ENCODE results near the gene TSGA10IP.

The TSGA10IP gene

GRCh38 chr11:65961267-65962140 lies 16.2 kb downstream of the TSGA10IP start, which contains the start of gene SART1:
TSS of gene SART1 (plus strand) at chr11:65961734. CDS start at chr11:65961781, 47 bp downstream.
- TF ChIP-seq EZH2 (IDR thresholded peaks at IDR 0.05; ENCODE audit: borderline replicate concordance, low read length) (no peak), CTCF (IDR thresholded peaks at IDR 0.05; ENCODE audit: low read length) (no peak)
- peak within 1 kb of the TSS; percentile 100 for H3K9ac ChIP-seq (ENCODE audit: low read length)
- H3K9me3 ChIP-seq (ENCODE audit: low read length) = no peaks in the 10 kb centered on the region
- H2AFZ ChIP-seq (ENCODE audit: low read length) = 0 out of 2 replicates have a peak within 1 kb of the TSS, but pooled peaks have one; percentile 23
- peaks cover 28% of the 10 kb centered on the region for H3K36me3 ChIP-seq (ENCODE audit: insufficient read depth, low read length)
- H3F3A ChIP-seq (ENCODE audit: insufficient read depth, low read length) = no peaks in the 10 kb centered on the region; the same call in 1 of the 2 replicates
- peak within 1 kb of the TSS; percentile 70 for H3K27ac ChIP-seq (ENCODE audit: low read depth, low read length, poor library complexity, severe bottlenecking)
- H4K20me1 ChIP-seq (ENCODE audit: insufficient read depth, low read length) = no peaks in the 10 kb centered on the region
- H3K4me3 ChIP-seq (ENCODE audit: low read depth, low read length, poor library complexity, severe bottlenecking) = peak within 1 kb of the TSS; percentile 100
- H3K4me2 ChIP-seq (ENCODE audit: low read length) = peak within 1 kb of the TSS; percentile 99
- peaks cover 31% of the 10 kb centered on the region for H3K4me1 ChIP-seq (ENCODE audit: insufficient read depth, low read length, severe bottlenecking)
- H3K27me3 ChIP-seq (ENCODE audit: insufficient read depth, low read length) = no peaks in the 10 kb centered on the region
- H3K9me2 ChIP-seq (ENCODE audit: low read depth, low read length) = no peaks in the 10 kb centered on the region
- H3K79me2 ChIP-seq (ENCODE audit: insufficient read depth, low read length) = peaks cover 13% of the 10 kb centered on the region

- Histone ChIP-seq H3K9me3 (ENCODE audit: low read length) (no peaks in the 10 kb centered on the region), H3K79me2 (ENCODE audit: insufficient read depth, low read length) (peaks cover 13% of the 10 kb centered on the region), H4K20me1 (ENCODE audit: insufficient read depth, low read length) (no peaks in the 10 kb centered on the region), H2AFZ (ENCODE audit: low read length) (no peak overlapping the region), H3K27me3 (ENCODE audit: insufficient read depth, low read length) (no peaks in the 10 kb centered on the region), H3K4me1 (ENCODE audit: insufficient read depth, low read length, severe bottlenecking) (peaks cover 25% of the 10 kb centered on the region), H3K4me3 (ENCODE audit: low read depth, low read length, poor library complexity, severe bottlenecking) (peak overlapping the region; percentile 100), H3F3A (ENCODE audit: insufficient read depth, low read length) (no peaks in the 10 kb centered on the region; the same call in 1 of the 2 replicates), H3K27ac (ENCODE audit: low read depth, low read length, poor library complexity, severe bottlenecking) (no peak overlapping the region), H3K9me2 (ENCODE audit: low read depth, low read length) (no peaks in the 10 kb centered on the region), H3K4me2 (ENCODE audit: low read length) (peak overlapping the region; percentile 99), H3K9ac (ENCODE audit: low read length) (peak overlapping the region; percentile 100), H3K36me3 (ENCODE audit: insufficient read depth, low read length) (peaks cover 35% of the 10 kb centered on the region)
- no peak for TF ChIP-seq CTCF (IDR thresholded peaks at IDR 0.05; ENCODE audit: low read length)
- TF ChIP-seq EZH2 (IDR thresholded peaks at IDR 0.05; ENCODE audit: borderline replicate concordance, low read length) = no peak
These were observed 16.9 kb downstream of the TSGA10IP start for GRCh38 chr11:65962141-65962564.

- Histone ChIP-seq H3K9me2 (ENCODE audit: low read depth, low read length) (no peaks in the 10 kb centered on the region), H3K4me2 (ENCODE audit: low read length) (no peak overlapping the region), H3K27ac (ENCODE audit: low read depth, low read length, poor library complexity, severe bottlenecking) (no peak overlapping the region), H3K27me3 (ENCODE audit: insufficient read depth, low read length) (no peaks in the 10 kb centered on the region), H4K20me1 (ENCODE audit: insufficient read depth, low read length) (no peaks in the 10 kb centered on the region), H3K4me1 (ENCODE audit: insufficient read depth, low read length, severe bottlenecking) (peaks cover 25% of the 10 kb centered on the region), H3K9ac (ENCODE audit: low read length) (no peak overlapping the region), H3K9me3 (ENCODE audit: low read length) (no peaks in the 10 kb centered on the region), H3K79me2 (ENCODE audit: insufficient read depth, low read length) (peaks cover 13% of the 10 kb centered on the region), H2AFZ (ENCODE audit: low read length) (no peak overlapping the region), H3K36me3 (ENCODE audit: insufficient read depth, low read length) (peaks cover 62% of the 10 kb centered on the region), H3F3A (ENCODE audit: insufficient read depth, low read length) (no peaks in the 10 kb centered on the region; the same call in 1 of the 2 replicates), H3K4me3 (ENCODE audit: low read depth, low read length, poor library complexity, severe bottlenecking) (no peak overlapping the region)
- TF ChIP-seq CTCF (IDR thresholded peaks at IDR 0.05; ENCODE audit: low read length) = no peak
- TF ChIP-seq EZH2 (IDR thresholded peaks at IDR 0.05; ENCODE audit: borderline replicate concordance, low read length) = no peak
These were observed 19.6 kb downstream of the TSGA10IP start for GRCh38 chr11:65964906-65965305.
